IPS DF 19.7 (cell line): ENCODE data around the gene NEURL1.

Experiments used
- DNase-seq: peaks from one replicate; pipeline ENCODE4 v3.0.0-alpha.2; 2013; ENCODE audit warnings: low read depth, low spot score

NEURL1 gene

DNA sequence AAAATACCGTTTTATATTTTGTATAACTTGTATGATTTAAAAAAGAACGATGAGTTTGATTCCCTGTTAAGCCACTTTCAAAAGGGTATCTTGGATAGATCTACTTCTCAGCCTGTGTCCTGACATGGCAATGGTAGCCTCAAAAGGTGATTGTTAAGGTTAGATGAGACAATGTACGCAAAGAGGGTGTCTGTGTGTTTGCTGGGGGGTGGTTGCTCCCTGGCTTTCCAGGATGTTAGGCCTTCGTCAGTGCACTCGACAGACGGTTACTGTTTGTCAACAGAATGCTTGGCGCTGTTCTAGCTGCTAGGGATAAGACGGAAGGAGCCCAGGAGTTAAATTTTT is 90.3 kb downstream of the NEURL1 start:
- no peak for DNase-seq

DNA sequence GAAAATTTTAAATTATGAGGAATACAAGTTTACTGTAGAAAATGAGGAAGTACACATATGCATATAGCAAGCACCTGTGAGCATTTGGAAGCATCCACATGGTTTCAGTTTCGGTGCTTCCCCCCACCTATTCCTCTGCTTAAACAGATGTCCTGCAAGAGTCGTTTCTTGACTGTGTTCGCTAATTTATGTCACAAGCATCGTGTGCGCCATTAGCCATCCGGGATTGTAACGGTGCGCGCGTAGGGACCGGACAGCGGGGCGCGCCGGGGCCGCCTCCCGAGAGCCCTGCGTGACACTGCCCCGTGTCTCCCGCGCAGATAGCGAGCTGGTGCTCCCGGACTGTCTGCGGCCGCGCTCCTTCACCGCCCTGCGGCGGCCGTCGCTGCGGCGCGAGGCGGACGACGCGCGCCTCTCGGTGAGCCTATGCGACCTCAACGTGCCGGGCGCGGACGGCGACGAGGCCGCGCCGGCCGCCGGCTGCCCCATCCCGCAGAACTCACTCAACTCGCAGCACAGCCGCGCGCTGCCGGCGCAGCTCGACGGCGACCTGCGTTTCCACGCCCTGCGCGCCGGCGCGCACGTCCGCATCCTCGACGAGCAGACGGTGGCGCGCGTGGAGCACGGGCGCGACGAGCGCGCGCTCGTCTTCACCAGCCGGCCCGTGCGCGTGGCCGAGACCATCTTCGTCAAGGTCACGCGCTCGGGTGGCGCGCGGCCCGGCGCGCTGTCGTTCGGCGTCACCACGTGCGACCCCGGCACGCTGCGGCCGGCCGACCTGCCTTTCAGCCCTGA is 90.9 kb downstream of the NEURL1 start:
- no peak for DNase-seq

DNA sequence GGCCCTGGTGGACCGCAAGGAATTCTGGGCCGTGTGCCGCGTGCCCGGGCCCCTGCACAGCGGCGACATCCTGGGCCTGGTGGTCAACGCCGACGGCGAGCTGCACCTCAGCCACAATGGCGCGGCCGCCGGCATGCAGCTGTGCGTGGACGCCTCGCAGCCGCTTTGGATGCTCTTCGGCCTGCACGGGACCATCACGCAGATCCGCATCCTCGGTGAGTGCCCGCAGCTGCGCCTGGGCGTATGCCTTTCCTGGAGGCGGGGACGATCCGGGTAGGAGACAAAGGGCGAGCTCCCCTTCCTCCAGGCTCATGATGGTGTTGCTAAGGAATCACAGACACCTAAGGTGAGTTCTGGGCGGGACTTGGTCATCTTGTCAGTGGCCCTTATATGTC is 91.5 kb downstream of the NEURL1 start:
- DNase-seq: no peak

DNA sequence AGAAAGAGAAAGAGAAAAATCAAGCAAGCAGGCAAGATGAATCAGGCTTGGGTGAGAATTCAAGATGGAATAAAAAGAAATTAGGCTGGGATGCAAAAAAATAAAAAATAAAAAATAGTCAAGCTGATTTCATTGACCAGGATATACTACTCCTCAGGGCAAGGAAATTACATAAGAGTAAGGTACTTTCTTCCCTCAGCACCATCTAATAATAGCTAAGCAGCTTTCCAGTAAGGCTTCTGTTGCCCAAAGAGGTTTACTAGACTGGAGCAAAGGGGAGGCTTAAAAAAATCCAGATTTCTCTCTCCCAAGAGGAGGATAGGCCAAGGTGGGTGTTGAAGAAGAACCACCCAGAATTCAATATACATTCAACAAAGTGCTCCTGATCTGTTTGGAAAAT is 93.6 kb downstream of the NEURL1 start:
- no peak for DNase-seq

DNA sequence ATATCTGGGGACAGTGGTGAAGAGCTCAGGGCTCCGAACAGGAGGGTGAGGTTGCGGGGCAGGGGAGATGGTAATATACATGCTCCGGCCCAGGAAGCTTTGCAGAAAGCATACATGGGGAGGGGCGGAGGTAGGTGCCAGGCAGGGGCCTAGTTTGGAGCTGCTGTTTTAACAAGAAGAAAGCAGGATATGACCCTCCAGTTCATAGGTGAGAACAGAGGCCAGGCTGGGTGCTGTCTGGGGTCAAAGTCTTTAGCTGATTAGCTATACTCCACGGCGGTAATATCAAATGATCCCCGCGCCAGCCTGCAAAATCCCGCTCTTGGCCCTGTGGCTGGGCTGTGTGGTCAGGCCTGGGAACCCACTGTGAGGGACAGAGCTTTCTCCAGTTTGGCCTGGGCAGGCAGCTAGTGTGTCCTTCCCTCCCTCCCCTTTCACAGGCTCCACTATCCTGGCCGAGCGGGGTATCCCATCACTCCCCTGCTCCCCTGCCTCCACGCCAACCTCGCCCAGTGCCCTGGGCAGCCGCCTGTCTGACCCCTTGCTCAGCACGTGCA is 95.6 kb downstream of the NEURL1 start:
- no peak for DNase-seq

DNA sequence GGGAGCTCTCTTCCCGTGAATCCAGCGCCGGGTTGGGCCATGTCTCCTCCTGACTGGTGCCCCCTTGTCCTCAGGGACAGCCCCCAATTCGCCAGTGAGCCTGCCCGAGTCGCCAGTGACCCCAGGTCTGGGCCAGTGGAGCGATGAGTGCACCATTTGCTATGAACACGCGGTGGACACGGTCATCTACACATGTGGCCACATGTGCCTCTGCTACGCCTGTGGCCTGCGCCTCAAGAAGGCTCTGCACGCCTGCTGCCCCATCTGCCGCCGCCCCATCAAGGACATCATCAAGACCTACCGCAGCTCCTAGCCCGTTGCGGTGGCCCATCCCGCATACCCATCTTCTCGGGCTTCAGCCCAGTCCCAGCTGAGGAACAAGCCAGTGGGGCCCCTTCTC is 96.6 kb downstream of the NEURL1 start:
- no peak for DNase-seq

DNA sequence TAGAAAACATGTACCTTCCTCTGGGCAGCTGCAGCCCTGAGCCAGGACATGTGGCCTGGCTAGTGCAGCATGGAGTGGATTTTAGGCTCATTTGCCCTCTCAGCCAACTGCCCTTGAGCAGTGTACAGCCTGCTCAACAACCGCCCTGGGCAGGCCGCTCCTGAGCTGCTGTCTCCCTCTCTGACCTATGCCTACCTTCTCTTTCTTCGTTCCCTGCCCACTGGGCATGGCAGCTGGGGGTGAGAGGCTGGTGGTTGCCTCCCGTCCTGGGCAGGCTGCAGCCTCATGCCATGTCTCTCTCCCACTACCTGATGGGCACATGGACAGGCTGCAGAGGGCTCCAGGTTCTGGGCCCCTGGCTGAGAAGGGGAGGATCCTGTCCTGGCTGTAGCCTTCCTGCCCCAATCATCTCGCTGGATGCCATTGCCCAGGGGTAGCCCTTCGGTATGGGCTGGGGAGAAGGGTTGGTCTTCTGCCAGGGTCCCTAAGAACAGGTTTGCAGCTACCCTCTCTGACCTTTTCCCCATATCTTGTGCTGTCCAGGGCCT is 97.3 kb downstream of the NEURL1 start:
- no peak for DNase-seq

DNA sequence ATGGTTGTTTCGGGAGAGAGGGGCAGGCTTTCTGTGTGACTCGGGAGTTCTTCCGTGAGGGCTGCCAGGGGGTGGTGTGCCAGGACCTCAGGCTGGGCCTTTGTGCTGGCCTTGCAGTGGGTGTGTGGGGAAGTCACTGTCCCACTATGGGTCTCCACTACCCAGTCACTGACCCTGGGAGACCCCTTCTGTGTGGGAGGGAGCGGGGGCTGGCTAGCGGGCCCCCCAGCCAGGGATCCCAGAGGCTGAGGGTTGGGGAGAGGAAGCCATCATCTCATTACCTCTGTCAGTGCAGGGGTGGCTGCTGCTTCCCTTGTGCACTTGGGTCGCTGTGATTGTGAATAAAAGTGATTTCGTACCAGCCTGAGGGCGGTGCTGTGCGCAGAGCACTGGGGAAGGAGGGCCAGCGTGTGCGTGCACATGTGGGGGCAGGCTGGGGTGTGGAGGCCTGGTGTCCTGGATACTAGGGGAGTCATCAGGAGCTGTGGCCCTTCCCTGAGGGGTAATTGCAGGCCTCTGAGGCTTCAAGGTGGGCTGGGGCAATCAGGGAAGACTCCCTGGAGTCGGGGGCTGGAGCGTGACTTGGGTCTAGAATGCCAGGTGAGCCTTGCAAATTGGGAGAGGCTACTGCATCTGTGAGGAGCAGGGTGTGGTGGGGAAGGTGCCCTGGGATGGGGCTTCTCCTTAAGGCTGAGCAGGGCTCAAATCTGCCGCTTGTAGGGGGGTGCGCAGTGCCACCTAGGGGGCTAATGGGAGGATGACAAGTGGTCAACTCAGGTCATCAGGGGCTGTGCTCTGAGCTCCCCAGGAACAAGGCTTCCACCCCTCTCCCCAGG is 98.9 kb downstream of the NEURL1 start:
- no peak for DNase-seq

DNA sequence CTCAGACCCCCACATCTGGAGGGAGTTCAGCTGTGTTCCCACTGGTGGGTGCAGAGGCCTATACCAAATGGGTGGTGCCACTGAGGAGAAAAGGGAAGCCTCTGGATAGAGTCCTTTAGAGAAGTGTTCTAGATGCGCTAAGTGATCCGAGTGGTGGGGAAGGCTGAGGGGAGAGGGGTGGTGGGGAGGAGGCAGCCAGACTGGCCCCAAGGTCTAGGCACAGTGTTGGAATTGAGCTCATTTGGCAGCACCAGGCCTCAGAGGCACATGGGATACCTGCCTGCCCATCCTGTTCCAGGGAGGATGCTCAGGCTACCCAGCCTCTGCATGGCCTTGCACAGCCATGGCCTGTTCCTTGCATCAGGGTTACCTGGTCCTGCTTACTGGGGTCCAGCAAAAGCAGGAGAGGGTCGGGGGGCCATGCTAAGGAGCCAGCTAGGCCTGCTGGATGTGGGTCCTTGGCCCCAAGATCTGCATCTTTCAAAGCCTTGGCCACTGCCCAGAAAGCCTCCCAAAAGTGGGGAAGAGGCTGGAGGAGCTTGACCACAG is 99.6 kb downstream of the NEURL1 start:
- DNase-seq: no peak

DNA sequence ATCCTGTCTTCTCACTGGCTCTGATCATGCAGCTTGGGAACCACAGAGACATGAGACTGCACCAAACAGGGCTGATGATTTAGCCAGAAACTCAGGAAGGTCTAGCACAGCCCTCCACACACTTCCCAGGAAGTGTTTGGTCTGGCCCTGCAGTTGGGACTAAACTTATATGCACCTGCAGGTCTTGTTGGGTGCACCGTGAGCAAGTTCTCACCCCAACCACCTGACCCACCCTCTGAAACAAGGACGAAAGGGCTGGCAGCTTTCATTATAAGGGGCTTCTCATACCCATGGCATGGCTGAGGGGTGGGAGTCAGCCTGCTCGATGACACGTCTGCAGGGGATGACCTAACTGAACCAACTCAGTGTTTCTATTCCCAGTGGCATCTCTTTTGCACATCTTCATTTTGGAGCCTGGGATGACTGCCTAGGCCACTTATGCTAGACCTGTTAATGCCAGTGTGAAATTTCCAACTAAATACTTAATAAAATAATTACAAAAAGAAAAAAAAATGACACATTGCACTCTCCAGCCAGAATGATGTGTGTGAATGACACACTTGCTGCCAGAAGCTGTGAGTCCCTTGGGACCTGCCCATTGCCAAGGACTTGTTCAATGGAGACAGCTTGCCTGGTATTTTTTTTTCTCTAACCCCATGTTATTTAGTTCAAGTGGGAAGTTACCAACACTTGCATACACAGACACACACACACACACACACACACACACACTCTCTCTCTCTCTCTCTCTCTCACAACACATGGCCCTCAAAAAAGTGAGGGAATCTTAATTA is 102.6 kb downstream of the NEURL1 start:
- DNase-seq: no peak

DNA sequence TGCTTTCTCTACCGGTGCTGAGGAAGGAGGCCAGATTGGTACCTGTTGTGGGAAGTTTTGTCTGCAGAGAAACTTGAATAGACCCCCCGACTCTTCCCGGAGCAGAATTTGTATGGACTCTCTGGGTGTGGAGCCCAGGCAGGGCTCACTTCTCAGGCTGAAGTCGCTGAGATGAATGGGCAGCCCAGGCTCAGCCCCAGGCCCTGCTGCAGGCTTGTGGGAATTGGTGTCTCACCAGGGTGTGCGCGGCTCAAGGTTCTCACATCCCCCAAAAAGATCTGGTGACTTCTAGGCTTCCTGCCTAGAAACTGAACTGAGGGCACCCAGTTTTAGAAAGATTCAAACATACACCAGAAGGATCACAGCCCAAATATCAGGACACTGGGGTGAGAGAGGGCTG is 103.5 kb downstream of the NEURL1 start:
- no peak for DNase-seq

DNA sequence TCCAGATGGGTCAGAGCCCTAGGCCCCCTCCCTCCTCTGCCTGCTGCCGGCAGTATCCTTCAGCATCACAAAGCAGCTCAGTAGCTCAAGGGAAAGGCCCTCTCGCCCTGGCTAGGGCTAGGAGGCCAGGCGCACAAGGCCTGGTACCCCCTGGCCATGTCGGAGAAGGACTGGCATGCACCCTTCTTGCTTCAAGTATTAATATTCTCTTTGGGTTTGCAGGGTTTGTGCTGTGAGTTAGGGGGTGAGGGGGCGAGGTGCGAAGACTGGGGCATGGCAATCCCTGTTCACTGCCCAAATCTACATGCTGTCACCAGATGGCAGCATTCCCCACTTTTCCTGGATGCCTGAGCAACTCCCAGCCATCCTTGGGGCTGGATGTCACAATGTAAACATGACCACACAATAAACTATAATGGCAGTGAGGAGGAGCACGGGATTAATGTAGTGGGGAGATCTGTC is 105.2 kb downstream of the NEURL1 start:
- DNase-seq: peak; percentile 38

DNA sequence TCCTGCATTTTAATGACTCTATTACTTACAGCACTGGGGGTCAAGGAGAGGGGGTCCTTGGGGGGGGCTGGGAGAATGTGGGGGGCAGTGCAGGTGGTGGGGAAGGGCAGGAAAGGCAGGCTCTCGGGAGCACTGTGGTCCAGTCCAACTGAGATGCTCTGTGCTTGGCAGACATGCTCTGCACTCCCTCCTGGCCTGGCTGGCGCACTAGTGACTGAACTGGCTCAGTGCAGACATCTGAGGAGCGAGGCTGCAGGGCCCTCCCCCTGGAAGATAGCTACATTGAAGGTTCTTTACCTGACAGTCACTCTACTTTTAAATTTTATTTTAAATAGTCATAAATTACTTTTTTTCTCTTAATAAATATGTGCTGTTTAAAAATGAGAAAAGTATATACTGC is 105.7 kb downstream of the NEURL1 start:
- DNase-seq: no peak

DNA sequence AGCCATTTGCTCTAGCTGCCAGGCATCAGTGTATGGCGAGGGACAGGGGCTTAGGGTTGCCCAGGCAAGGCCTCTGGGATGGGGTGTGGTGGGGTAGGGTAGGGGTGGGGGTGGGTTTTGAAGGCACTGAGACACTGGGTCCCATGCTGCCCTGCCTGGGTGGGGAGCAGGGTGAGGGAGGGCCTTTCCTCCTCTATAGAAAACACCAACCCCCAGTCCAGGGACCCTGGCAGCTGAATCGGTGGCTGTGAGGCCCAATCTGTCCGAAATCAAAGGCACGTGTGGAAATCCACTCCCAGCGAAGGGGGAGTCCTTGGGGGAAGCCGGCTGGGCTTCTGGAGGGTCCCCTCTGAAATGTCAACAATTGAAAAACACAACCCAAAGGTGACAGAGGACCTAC is 106.4 kb downstream of the NEURL1 start:
- DNase-seq: no peak

DNA sequence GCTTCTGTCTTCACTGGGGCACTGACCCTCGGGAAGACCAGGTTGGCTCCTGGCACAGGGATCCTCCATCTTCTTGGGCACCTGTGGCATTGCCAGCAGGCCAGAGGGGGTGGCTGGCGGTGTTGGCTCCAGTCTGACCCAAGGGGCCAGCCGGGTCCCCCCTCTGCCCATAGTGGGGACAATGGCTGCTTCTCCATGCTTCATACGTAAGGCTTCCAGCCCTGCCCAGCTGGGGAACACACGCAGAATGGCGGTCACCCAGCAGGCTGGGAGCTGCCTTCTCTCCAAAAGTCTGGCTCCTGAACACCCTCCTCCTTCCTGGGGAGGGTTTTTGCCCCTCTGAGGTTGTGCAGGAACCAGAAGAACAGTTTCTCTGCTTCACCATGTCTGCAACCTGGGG is 106.8 kb downstream of the NEURL1 start:
- no peak for DNase-seq

DNA sequence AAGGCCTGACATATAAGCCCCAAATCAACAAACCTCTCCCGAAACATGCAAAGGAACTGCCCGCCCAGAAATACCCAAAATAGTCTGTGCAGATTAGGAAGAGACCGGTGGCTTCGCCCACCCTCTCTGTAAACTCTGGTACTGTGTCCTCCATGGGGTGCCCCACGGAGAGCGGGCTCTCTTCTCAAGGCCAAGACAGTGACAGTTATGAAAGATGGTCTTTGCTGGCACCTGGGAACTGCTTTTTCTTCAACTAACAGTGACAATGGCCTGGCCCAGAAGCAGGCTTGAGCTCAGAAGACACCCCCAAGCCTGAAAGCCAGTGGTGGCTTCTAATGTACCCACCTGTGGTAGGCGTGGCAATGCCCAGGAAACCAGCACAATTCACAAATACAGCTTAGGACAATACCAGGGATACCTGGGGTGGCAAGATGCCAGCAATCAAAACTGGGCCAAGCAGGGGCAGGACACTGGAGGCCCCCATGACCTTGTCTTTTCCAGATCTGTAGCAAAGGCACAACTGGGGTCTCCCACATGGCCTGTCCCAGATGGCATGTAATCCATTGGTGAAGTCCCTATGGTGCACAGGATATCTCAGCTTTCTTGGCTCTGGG is 107.6 kb downstream of the NEURL1 start:
- DNase-seq: no peak

DNA sequence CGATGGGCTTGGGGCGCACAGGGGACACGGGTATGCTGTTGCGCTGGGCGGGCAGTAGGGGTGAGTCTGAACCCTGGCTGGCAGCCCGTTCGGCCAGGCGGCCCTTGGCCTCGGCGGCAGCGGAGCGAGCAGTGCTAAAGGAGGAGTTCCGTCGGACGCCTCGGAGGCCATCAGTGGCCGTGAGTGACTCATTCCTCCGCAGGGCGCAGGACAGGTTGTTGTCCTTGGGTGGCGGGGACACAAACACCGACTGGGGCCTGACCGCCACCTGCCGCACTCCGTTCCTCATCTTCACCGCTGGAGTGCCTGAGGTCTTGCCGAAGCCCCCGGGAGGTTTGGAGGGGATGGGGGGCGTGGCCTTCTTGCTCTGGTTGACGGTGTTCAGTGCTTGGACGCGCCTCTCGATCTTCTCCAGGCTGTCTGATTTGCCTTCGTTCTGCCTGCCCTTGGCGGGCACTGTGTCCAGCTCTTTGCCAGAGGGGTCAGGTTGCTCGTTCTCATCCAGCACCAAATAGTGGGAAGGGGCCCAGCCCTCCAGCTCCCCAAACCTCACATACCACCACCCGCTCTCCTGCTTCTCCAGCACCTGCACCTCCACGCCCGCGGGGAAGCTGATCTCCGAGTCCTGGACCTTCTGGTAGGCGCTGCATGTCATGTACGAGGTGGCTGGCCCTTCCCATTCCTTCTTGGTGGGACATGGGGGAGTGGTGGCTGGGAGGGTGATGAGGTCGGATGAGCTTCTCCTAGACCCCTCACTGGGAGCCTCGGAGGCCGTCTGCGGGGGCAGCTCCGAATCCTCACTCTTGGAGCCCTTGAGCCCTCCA is 108.7 kb downstream of the NEURL1 start:
- DNase-seq: no peak

DNA sequence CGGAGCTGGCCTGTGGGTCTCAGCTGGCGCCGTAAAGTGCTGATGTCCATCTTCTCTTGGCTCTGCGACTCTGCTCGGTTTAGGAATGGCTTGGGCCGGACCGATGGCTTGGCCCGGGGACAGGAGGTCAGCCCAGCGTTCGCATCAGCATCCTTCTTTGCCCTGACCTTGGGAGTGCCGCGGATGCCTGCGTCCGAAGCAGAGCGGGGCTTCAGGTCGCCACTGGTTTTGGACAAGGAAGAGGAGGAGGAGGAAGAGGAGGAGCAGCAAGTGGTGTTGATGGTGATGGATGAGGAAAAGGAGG is 109.3 kb downstream of the NEURL1 start:
- no peak for DNase-seq

DNA sequence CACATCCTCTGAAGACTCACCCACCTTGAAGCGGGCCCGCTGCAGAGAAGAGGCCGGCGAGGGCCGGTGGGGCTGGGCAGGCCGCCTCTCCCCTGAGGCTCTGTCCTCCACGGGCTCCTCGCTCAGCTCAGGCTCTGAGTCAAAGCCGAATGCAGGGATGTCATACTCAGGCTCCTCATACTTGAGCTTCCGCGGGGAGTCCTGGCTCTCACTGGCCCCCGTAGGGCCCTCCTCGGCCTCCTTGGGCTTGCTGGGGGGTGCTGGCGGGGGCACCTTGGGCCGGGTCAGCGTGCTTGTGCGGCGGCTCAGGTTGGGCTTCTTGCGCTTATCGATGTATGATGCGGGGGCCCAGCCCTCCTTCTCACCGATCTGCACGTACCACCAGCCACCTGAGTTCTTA is 109.9 kb downstream of the NEURL1 start:
- no peak for DNase-seq

DNA sequence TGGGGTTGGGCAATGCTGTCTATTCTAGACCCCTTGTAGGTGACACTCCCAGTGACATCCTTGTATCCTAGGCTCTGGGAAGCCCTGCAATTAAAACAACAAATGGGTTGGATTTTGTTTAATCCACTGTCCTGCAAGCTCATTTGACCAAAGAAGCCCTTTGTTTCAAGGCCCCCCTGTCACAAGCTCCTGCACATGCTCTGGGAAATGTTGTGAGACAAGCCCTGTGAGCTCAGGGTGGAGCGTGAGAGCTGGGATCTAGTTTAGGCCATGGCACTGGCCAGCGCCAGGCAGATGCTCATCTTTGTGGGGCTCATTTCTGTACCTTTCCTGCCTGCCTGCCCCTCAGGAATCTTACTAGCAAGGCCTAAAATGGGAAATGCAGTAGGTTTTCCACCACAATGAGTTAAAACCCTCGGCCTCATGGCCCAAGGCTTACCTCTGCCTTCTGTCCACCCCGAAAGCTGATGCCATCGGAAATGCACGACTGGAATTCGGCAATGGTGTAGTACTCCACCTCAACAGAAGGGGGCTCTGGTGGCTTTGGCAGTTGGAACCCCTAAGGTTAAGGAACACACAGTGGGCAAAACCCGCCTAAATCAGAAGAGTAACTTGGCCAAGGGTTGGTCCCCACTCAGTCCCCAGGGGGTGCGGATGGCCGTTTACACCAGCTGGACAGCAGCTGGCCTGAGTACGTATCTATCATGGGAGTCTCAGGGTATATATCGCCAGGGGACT is 112.0 kb downstream of the NEURL1 start:
- no peak for DNase-seq
